DMS79 (cell line): ENCODE data around the gene CFAP20DC.
"Not testable (repeated sequence)": the region's sequence is repeated elsewhere in the genome, so short reads cannot be mapped to it uniquely, and the experiment has no call there.

ENCODE experiments used
- DNase-seq: peaks from one replicate; lab custom pipeline; 2025; lab: John Stamatoyannopoulos, UW

Gene CFAP20DC

DNA sequence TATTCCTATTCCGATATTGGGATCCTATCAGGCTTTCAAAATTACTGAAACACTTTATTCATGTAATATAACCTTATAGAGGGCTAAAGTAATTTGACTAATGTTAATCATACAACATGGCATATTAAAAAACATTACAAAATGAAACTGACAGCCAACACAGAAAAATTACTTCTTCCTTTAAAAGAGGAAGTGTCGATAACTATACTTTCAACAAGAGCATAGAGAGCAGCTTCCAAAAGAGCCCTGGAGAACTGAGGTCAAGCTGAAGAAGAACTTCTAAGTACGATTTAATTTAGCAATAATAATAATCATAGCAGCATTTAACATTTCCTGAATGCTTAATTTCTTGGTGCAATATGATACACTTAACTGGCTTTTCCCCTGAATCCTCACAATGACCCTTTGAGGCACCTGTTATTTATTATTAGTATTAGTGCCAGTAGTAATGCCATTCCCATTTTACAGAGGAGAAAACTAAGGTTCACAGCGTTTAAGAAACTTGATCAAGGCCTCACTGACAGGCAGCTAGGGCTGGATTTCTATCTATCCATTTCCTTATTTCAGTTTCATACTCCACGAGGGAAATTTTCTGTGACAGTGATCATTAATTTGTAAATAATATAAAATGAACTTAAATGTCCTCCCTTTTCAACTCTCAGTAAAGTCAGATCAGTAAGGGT is 181.6 kb downstream of the CFAP20DC start:
- DNase-seq = no peak

GRCh38 chr3:58867621-58868020 is 182.2 kb downstream of the CFAP20DC start:
- no peak for DNase-seq

DNA sequence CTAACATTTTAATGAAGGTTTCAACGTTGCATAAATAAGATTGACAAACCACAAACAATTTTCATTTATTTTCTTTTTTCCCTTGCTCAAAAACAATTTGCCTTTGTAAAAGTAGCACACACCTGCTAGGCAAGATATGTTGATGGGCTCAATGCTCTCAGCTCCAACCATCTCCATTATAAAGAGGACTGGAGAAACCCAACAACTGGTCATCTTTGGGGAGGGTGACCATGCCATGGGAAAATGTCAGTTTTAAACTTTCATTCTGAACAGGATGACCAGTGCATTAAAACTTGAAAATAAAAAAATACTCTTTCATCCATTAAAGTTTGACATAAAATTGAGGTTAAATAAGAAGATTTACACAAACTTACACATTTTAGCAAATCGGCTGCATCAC is 183.7 kb downstream of the CFAP20DC start:
- DNase-seq = no peak

DNA sequence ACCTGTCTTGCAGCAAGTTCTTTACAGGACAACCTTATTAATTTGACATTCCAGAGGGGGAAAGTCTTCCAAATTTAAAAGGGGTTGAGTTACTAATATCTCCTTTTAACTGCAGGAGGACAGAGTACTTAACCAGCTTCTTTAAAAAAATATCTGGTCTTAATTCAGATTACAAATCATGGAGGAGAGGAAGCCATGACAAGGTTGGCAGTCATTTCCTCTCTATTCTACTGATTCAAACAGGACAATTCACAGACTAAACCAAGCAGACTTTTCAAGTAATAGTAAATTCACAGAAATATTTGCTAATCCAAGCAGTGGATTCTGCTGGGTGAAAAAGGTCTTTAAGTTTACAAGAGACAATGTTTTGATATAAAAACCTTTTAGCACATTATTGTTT is 185.3 kb downstream of the CFAP20DC start:
- no peak for DNase-seq

- DNase-seq = no peak
Observed at GRCh38 chr3:58863206-58863605, 186.6 kb downstream of the CFAP20DC start.

DNA sequence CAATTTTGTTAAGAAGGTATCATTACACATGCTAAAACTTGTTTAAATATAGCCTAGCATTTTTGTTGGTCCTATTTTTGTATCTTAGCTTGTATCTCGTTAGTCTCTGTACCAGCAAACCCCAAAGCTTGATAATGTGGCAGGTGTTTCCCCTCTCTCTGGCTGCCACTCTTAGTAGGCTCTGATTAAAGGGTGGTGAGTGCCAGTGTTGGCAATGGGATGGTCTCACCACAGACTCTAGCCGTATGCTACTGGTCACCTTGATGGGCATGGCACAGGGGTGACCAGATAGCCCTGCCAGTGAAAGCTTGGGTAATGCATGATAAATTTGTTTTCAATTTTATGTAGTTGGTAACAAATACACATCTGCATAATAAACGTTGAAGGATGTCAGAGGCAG is 188.3 kb downstream of the CFAP20DC start:
- no peak for DNase-seq

DNA sequence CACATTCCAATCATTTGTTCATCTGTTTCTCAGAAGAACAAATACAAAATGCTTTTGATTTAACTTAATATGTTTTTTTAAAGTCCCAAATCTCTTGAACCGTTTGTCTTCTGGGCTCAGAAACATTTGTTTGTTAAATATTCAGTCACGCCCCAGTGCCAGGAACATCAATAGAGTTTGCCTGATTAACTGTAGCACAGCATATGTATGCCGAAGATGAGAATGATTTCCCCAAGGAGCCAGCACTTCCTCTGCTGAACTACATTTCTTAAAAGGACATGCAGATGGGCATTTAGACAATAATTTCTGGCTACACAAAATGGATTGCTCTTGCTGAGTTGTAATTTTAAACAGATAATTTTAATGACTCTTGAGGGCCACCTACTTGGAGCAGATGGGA is 191.7 kb downstream of the CFAP20DC start:
- DNase-seq = no peak

GRCh38 chr3:58857402-58857801 is 192.4 kb downstream of the CFAP20DC start:
- no peak for DNase-seq

DNA sequence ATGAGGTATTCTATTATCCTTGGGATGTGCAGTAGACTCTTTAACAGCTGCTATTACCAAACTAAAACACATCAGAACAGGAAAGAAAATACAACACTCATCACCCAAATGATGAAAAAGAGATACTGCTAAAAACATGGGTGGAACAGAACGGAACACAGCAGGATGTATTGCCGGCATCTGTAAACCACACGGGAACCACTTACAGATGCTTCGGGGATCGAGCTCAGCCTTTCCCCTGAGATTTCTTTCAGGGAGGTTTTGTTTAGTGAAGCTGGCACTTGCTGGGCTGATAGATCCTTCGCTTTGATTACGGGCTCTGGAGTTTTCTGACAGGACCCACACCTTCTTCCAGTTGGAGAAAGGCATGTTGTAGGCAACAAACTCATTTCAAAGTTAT is 201.0 kb downstream of the CFAP20DC start:
- DNase-seq = no peak

GRCh38 chr3:58842050-58842747 is 207.6 kb downstream of the CFAP20DC start:
- DNase-seq = not testable (repeated sequence)

DNA sequence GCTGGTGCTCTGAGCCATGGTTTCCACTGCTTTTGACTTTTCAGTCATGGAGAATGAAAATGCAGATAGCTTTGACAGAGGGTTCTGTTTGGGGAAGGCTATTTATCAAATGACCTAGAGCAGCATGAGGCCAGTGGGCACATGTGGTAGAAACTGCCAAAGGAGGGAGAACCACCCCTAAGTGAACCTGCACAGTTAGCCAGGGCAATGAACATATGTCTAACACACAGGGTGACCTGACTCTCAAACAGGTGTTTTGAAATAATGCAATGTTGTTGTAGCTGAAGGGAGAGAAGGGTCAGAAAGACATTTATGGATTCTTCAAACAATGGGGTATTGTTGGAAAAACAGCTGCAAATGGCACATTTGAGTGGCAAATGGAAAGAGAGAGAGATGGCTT is 208.9 kb downstream of the CFAP20DC start:
- DNase-seq = no peak

DNA sequence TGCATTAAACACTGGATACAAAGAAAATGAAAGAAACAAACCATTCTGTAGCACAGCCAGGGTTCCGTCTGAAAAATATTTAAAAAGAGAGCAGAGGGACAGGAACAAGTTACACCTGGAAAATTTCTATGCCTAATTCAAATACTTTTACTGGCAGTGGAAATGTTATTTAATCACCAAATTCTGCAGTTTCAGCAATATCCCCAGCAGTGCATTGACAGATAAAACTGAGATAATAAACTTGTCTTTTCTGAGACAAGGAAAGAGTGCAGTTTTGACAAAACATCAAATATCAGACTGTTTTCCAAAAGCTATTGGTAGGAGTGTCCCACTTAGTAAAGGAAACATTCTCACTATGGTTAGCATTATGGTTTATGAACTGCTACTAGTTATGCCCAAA is 209.9 kb downstream of the CFAP20DC start:
- DNase-seq = no peak

DNA sequence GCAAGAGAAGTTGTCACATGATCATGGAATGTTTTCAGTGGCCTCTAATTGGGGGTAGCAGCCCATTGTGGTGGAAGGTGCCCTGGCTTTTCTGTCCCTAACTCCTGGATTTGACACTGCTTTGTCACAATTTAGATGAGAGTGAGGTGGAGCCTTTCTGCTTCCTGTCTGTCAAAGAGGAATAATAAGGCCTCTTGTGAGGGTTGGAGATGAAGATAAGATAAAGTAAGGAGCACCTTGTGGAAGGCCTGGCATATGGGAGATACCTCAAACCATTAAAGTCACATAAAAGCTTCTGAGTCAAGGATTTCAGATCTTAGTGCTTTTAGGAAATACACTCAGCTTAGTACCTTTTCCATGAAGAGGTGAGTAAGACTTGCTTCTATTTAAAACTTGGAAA is 210.6 kb downstream of the CFAP20DC start:
- no peak for DNase-seq

DNA sequence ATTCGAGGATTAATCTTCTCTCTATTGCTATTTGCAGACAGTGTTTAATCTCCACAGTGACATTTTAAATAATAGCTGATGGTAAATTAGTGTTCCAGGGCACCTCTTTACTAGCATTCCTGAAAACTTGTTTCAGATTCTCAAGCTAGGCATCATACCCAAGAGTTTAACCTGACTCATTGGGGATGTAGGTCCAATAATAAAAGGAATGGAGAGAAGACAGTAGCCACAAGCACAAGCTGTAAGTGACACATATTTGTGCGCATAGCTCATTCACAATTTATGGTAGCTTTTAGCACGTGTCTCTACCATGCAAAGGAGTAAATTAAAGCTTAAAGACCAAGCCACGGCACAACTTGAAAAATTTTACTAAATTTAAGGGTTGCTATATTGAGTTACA is 212.0 kb downstream of the CFAP20DC start:
- no peak for DNase-seq

- no peak for DNase-seq
Observed at GRCh38 chr3:58837141-58837843, 212.5 kb downstream of the CFAP20DC start.

- no peak for DNase-seq
Observed at GRCh38 chr3:58835086-58835485, 214.7 kb downstream of the CFAP20DC start.

DNA sequence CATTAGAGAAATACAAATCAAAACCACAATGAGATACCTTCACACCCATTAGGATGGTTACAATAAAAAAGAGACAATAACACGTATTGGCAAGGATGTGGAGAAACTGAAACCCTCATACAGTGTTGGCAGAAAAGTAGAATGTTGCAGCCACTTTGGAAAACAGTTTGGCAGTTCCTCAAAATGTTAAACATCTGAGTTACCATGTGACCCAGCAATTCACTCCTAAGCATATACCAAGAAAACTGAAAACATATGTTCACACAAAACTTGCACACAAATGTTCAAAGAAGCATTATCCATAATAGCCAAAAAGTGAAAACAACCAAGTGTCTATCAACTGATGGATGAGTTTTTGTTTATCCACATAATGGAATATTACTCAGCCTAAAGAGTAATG is 216.3 kb downstream of the CFAP20DC start:
- DNase-seq = no peak

DNA sequence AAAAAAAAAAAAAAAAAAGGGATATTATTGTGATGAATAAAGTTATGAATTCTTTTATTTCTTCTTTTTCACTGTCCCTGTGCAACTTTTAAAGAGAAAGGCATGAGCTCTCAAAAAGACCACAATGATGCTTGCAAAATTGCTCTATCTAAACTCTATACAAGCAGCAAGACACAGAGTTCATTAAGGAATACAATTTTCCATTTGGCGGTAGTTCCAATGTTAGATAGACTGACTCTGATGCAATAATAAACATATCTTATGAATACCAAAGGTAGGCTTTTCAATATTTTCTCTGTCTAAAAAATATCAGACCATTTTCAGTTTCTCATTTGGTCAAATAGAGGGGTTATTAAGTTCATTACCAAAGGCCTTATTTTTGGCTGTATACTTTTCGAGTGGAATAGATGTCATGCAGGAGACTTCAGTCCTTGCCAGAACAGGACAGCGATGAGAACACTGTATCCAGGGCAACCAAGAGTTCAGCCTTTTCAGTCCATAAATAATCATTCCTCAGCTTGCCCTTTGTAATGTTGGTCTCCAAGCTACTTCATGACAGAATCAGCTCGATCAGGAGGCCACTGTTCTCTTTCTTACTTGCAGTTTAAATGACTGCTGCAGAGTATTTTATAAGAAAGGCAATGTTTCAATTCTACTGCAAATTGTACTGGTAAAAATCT is 220.4 kb downstream of the CFAP20DC start:
- DNase-seq = no peak

- DNase-seq = no peak
Observed at GRCh38 chr3:58824777-58825176, 225.0 kb downstream of the CFAP20DC start.

DNA sequence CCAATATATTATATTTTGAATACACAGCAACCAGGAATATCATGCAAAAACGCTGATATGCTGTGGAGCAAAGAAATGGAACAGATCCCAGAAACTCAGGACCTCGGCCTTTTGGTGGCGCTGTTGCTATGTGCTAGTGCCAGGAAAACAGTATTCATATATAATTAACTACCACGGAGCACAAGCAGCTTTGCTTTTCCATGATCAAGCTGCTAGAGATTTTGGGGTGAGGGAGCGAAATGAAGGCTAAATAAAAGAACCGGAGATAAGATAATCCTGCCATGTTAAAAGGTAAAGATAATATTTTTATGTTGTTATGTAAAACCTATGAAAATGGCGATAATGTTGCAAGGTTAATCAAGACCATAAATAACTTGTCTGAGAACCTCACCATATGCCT is 225.5 kb downstream of the CFAP20DC start:
- no peak for DNase-seq

DNA sequence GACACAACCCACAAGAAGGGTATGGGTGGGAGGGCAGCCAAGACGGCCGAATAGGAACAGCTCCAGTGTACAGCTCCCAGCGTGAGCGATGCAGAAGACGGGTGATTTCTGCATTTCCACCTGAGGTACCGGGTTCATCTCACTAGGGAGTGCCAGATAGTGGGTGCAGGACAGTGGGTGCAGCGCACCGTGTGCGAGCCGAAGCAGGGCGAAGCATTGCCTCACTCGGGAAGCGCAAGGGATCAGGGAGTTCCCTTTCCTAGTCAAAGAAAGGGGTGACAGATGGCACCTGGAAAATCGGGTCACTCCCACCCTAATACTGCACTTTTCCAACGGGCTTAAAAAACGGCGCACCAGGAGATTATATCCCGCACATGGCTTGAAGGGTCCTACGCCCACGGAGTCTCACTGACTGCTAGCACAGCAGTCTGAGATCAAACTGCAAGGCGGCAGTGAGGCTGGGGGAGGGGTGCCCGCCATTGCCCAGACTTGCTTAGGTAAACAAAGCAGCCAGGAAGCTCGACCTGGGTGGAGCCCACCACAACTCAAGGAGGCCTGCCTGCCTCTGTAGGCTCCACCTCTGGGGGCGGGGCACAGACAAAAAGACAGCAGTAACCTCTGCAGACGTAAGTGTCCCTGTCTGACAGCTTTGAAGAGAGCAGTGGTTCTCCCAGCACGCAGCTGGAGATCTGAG is 243.1 kb downstream of the CFAP20DC start:
- DNase-seq = not testable (repeated sequence)

DNA sequence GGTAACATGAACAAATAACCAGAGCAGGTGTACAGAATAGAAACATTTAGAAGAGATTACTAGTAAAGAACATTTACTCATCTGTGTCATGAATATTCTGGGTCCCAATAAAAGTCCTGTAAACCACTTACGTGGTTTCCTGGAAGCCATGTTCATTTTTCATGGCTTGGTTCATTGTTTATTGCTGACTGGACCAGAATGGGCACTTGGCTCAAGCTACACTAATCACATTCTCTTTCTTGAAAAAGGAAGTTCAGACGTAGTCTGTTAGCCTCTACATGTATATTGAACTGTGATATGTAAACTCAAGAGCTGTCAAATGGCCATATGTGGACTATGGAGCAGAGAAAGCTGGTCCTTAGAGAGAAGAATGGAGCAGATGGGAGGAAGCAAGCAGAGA is 244.9 kb downstream of the CFAP20DC start:
- DNase-seq = no peak
